ENCODE results near the gene PRR5L.
A peak's percentile ranks its signal among the peaks of the same experiment; 100 is the strongest.
"Not testable (repeated sequence)": the region's sequence is repeated elsewhere in the genome, so short reads cannot be mapped to it uniquely, and the experiment has no call there.

The PRR5L gene

DNA sequence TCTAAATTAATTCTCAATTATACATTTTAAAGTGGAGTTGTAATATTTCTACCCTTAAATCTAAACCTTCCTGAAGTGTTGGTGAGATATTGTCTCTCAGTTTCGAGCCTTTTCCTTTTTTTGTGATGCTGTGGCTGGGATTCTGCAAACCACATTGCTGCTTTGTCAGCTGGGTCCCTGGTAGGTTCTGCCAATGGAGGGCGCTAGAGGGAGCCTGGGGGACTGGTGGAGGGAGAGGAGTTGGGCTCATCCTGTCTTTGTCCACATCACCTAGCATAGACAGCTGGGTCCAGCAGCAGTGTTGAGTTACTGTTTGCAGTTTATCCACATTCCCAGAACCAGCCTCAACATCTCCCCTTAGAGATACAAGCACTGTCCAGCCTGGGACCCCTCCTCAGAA is 173.0 kb downstream of the PRR5L start:
- Histone ChIP-seq H3K27ac (no peak overlapping the region), H3K4me3 (no peak overlapping the region)

DNA sequence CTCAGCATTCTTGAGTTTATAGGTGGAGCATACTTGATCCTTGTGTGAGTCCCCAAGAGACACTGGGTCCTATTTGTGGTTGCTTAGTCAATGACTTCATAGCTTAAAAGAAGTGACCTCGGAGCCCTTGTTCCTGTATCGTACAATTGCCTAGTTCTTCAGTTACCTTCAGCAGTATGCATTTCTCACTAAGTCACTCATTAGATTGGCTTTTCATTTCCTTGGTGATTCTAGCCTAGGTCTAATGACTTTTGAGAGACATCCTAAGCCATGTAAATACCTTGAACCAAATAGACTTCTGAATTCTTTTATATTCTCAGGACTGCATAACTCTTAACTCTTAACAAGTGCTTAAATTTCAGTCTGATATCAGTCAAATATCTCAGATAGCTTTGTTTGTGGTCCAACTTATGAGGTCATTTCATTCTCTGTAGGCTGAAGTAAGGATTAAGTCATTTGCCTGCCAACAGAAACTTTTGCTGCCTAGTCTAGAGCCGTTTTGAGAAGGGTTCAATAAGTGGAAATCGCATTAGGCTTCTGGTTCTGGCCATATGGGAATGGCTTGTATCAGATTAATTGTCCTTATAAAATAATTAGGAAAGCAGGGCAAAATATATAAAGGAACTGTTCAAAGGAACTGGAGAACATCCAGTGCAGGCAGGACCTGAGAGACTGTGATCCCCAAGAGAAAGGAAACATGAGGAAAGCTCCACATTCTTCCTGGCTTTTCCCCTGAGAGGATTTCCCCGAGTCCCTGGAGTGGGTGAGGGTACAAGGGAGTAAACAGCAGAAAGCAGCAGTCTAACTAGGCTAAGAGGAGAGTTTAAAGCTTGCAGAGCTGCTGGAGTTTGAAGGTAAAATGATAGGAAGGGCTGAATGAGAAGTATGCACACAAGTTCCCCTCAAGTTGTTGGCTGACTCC is 174.1 kb downstream of the PRR5L start:
- H3K27ac ChIP-seq = no peak overlapping the region

GRCh38 chr11:36471577-36471976 is 175.5 kb downstream of the PRR5L start:
- Histone ChIP-seq H3K4me3 (no peak overlapping the region), H3K27ac (no peak overlapping the region)

More for the DNA sequence above, 174.1 kb downstream of the PRR5L start:
- H3K4me3 ChIP-seq = no peak overlapping the region

DNA sequence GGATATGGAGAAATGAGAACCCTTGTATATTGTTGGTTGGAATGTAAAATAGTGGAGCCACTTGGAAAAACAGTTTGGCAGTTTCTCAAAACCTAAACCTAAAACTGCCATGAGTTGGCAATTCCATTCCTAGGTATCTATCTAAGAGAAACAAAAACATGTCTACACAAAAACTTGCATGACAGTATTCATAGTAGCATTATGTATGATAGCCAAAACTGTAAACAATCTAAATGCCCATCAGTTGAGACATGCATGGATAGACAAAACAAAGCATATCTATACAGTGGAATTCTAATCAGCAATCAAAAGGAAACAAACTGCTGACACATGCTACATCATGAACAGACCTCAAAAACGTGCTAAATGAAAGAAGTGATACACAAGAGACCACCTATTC is 179.1 kb downstream of the PRR5L start:
- H3K27ac ChIP-seq = no peak overlapping the region
- no peak overlapping the region for H3K4me3 ChIP-seq

DNA sequence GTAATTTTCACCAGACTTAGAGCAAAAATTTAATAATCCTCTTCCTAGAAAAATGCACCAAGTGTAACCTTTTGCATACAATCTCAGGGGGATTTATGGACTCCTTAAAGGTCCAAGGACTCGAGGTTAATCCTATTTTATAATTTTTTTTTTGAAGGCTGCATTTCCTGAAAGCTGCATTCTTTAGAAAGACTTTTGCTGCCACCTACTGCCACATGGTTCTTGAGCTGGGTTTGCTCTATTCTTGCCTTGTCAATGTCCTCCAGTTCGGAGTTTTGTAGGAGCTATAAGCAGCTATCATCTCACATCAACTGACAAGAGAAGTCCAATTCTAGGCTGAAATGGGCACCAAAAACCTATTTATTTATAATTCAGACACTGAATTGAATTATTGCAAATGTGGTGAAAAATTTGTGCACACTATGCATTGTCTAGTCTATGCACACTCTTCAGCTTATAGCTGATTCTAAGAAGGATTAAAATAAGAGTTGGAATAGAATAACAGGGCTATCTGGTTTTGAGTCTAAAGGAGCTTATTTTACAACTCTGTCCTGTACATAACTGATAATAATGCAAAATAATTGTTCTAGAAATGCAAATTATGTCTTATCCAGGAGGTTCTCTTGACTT is 182.7 kb downstream of the PRR5L start:
- Histone ChIP-seq H3K27ac (no peak overlapping the region), H3K4me3 (no peak overlapping the region)

DNA sequence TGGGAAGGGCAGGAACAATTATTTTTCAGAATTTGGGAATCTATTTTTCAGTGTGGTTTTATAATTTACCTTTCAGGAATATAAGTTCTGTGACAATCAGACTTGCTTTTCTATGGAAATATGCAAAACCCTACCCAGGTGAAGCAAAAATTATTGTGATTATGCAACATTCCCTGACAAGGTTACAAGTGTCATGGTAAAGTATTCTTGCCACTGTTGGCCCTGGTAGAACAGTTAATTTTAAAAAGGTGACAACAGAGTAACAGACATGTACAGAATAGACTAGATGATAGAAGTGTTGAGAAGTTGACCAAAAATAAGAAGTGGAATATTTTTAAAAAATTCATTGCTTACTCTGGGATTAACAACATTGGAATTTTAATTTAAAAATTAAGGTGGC is 184.7 kb downstream of the PRR5L start:
- no peak overlapping the region for H3K27ac ChIP-seq
- H3K4me3 ChIP-seq = no peak overlapping the region

GRCh38 chr11:36483042-36483441 is 187.0 kb downstream of the PRR5L start:
- not testable (repeated sequence) for H3K27ac ChIP-seq, H3K4me3 ChIP-seq

DNA sequence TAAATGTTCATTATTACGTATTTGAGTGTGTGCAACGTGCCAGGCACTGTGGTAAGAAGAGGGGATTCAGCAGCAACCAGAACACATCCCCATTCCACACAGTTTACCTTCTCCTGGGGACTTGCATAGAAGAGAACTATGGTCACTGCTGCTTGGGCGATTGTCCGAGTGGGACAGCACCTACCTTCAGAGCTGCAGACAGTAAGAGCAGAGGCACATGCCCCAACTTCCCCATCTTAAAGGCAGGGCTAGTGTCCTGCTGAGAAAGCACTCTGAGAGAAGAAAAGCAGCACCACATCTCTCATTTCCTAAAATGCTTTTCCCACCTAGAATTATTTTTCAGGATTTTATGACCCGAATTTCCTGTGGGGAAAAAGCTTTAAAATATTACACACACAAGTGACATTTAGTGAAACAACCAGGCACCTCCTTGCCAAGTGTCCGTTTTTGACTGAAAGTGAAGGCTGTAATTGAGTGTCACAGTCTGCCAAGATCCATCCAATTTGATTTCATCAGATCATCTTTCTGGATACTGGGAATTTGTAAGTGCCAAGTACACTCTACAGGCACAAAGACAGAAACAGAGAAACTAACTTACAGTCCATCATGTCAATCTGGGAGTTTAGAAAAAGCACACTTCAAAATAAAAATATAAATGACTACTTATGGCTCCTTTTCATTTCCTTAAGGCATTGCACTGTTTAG is 189.4 kb downstream of the PRR5L start:
- no peak overlapping the region for H3K27ac ChIP-seq
- no peak overlapping the region for H3K4me3 ChIP-seq

- Histone ChIP-seq H3K27ac (peak overlapping the region in 12 of 21 experiments; percentile 7 to 74 (median 44)), H3K4me3 (no peak overlapping the region)
Observed at GRCh38 chr11:36487619-36488018, 191.5 kb downstream of the PRR5L start.

DNA sequence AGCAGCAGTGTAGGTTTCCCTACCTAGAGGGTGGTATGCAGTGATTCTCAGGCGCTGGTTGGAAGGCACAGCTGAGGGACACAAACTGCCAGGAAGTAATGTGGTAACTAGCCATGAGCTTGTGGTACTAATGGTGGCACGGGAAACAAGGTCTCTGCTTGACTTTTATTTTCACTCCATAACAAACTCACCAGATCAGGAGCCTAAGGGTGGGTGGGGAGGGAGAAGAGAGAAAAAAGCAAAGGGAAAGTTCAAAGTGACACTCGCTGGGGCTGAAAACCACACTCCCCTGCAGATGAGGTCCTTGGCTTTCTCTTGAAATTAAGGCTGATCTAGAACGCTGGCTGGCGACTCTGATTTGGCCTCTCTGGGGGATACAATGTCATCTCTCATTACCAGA is 192.0 kb downstream of the PRR5L start:
- Histone ChIP-seq H3K27ac (peak overlapping the region in 15 of 21 experiments; percentile 7 to 74 (median 46)), H3K4me3 (no peak overlapping the region)

DNA sequence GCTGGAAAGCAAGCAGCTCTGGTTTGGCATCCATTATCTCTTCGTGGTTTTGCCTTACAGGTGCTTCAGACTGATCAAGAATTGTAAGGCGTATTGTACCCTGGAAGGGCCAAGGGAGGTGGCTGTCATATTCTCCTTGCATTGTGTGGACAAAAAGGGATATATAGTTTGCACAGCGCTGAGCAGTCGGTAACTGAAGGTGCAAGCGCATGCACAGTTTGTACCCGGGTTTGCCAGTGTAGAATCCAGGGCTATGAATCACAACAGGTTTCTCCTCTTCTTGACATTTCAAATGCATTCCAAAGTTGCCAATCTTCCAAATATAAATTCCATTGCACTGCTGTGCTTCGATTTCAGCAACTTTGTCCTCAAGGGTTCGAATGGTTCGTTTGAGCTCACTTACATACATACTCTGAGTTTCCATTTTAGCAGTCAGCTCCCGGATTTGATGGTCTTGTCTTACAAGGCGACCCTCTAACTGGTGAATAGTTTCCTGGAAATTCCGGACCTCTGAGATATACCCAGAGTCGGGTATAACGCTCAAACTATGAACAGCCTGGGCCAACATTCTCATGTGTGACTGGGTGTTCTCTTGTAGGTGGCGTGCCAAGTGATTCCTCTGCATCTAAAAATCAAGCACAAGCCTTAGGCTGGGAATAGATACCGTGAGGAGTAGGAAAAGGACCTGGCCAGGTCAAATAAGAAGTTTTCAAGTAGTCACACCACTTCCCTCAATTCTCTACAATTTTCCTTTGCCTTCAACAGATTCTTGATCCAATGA is 194.1 kb downstream of the PRR5L start:
- no peak overlapping the region for H3K27ac ChIP-seq
- no peak overlapping the region for H3K4me3 ChIP-seq

GRCh38 chr11:36492724-36493304 is 196.7 kb downstream of the PRR5L start:
- Histone ChIP-seq H3K27ac (no peak overlapping the region), H3K4me3 (no peak overlapping the region)

GRCh38 chr11:36493332-36493731 is 197.2 kb downstream of the PRR5L start:
- Histone ChIP-seq H3K27ac (no peak overlapping the region), H3K4me3 (no peak overlapping the region)

DNA sequence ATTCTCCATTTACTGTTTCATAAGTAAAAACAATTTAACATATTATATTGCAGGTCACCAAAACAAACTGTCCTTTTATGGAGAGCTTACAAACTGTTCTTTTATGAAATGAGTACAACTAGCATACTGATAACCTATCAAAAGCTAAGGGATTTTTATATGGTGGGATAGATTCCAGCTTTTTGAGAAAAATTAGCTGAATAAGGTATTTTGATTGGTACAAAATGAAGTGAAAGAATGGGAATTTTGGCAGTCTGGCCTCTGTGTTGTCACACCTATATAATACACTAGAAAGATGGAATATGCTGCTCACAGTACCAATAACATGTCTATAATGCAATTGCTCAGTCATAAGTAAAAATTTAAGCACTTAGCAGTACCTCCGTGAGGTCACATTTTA is 202.6 kb downstream of the PRR5L start:
- H3K27ac ChIP-seq = no peak overlapping the region
- H3K4me3 ChIP-seq = no peak overlapping the region

GRCh38 chr11:36499315-36499714 is 203.2 kb downstream of the PRR5L start:
- Histone ChIP-seq H3K4me3 (no peak overlapping the region), H3K27ac (no peak overlapping the region)

DNA sequence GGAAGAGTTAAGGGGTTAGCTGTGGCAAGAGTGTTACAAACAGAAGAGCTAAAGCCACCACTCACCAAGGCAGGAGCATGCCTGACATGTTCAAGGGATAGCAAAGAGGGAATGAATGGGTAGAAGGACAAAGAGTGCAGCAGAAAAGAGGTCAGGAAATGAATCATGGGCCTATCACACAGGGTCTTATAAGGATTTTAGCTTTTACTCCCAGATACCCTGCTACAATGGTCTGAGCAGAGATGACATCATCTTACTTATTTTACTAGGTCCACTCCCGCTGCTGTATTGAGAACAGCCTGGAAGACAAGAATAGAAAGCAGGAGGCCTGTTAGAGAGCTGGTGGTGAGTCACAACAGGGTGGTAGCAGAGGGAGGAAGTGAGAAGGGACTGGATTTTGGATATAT is 204.2 kb downstream of the PRR5L start:
- Histone ChIP-seq H3K4me3 (no peak overlapping the region), H3K27ac (peak overlapping the region in 1 of 21 experiments; percentile 38)

DNA sequence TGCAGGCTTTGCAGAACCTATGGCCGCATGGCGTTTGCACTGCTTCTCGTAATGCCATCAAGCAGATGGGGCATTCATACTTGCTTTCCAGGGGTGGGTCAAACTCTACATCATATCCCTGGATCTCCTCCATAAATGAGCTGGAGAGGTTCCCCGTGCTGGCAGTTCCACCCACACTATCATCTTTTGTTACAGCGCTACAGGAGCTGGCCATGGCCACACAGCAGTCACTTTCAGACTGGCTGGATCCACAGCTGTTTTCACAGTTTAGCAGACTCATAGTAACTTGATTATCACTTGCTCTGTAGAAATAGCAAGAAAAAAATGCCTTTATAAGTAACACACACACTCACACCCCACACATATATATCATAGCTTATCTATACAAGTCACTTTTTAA is 205.1 kb downstream of the PRR5L start:
- no peak overlapping the region for H3K27ac ChIP-seq
- no peak overlapping the region for H3K4me3 ChIP-seq

GRCh38 chr11:36507824-36508489 is 211.9 kb downstream of the PRR5L start:
- H3K4me3 ChIP-seq = peak overlapping the region in 1 of 7 experiments; percentile 83
- peak overlapping the region in 2 of 21 experiments; percentile 92 to 96 for H3K27ac ChIP-seq

DNA sequence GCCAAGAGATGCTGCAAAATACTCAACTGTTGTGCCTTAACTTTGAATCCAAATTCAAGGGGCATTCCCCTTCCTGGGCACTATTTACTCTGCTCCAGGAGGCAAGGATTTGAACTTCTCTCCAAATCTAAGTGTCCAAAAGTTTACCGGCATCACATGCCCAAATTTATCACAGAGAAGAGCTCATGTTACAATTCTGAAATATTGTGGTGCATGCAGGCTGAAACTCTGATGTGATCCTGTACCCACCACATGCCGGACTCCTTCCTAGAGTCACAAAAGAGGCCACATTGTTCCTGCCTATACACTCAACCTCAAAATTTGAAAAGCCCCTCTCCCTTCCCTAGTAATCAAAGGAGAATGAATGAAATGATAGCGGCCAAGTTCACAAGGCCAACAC is 212.7 kb downstream of the PRR5L start:
- peak overlapping the region in 12 of 21 experiments; percentile 37 to 99 (median 92) for H3K27ac ChIP-seq
- H3K4me3 ChIP-seq = peak overlapping the region; percentile 73 to 92 (median 83)
